T47D (cell line): ENCODE data around the gene PPM1H.

Source experiments
- DNase-seq, 2 experiments: peaks; one replicate each; pipeline versions ENCODE4 v3.0.0 to v3.0.0-alpha.2; 2011 to 2012; ENCODE audit warnings: low read depth in 1 of 2, low spot score in 1 of 2
- JUND ChIP-seq: IDR thresholded peaks from 2 replicates; pipeline ENCODE4 v1.6.1; 2012; ENCODE audit warnings: low read depth
- in situ Hi-C: cut with HindIII; loops from 2 replicates; pipeline ENCODE4 v1.10.0; 2016; ENCODE audit warnings: low sequenced_read_pairs, low pct_unique_long_range_greater_than_20kb

PPM1H gene

GRCh38 chr12:62697893-62698292 lies 237.1 kb downstream of the PPM1H start:
- TF ChIP-seq JUND, result no peak
- in situ Hi-C loops, result no loop called here
- DNase-seq, result no peak

GRCh38 chr12:62695696-62696095 lies 239.3 kb downstream of the PPM1H start:
- no peak for DNase-seq
- in situ Hi-C loops, result no loop called here
- no peak for TF ChIP-seq JUND

GRCh38 chr12:62694632-62695031 lies 240.3 kb downstream of the PPM1H start:
- DNase-seq, result no peak
- in situ Hi-C loops, result no loop called here

GRCh38 chr12:62694116-62694515 lies 240.8 kb downstream of the PPM1H start:
- in situ Hi-C loops, result no loop called here
- TF ChIP-seq JUND, result no peak
- no peak for DNase-seq

More at GRCh38 chr12:62694632-62695031, 240.3 kb downstream of the PPM1H start:
- no peak for TF ChIP-seq JUND

- no peak for DNase-seq
- no peak for TF ChIP-seq JUND
- in situ Hi-C loops, result no loop called here
Measured at GRCh38 chr12:62693376-62694050, 241.4 kb downstream of the PPM1H start.

DNA sequence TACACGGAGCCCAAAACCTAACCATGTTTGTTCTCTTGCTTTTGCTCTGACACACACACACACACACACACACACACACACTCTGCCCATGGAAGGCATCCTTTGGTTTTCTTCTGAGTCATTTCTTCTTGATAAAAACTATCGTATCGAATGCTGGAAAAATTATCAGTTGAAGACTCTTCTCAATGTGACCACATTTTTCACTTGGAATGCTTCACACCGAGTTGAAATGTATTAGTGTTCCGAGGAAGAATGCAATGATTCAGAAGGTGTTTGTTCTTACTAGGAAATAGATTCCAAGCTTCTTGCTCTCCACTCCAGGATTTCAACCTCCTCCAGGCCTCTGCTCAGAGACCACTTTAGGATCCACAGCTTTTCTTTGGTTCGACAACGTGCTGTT lies 242.1 kb downstream of the PPM1H start:
- DNase-seq, result no peak
- no peak for TF ChIP-seq JUND
- in situ Hi-C loops, result no loop called here

- no peak for DNase-seq
- TF ChIP-seq JUND, result no peak
- in situ Hi-C loops, result no loop called here
Measured at GRCh38 chr12:62691309-62691708, 243.6 kb downstream of the PPM1H start.

DNA sequence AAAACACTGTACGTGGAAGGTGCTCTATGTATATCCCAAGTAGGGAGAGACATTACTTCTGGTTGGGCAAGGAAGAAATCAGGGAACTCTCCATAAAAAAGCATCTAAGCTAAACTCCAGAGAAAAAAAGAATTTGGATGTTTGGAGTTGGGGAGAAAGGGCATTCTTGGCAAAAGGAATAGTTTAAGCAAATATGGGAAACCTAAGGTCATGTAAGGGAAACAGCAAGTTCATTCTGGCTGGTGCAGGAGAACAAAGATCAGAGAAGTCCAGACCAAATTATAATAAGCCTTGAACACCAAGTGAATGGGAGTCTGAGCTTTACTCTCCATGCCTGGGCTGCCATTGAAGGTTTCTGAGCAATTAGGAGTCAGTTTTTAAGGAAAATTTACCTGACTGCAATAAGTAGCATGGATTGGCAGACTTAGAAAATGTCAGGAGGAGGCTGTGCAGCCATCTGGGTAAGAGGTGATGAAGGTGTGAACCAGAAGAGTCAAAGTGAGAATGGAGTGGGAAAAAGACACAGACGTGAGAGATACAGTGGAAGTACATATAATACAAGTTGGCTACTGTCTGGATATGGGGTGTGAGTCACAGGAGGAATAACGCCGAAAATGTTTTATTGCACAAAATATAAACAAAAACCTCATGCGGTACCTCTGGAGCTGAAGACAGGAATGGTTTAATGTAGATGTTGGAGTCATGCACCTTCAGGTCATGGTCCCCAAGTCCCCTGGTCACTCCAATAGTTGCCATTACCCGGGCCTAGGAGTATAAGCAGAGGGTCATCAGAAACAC lies 245.7 kb downstream of the PPM1H start:
- no peak for DNase-seq
- no peak for TF ChIP-seq JUND
- in situ Hi-C loops, result no loop called here

DNA sequence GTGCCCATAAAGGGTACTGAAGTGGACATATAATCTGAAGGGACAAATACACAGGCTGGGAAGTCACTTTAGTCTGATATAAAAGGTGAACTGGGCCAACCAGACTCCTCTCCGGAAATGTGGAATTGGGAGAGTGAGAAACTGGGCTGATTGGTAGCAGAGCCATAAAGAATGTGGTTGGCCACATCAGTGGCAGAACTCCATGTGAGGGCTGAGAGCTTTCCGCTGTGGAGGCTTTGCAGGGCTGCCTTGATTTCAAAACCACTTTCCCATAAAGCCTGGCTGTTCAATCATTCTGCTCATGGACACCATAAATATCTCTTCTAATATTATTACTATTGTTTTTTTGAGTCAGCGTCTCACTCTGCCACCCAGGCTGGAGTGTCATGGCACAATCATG lies 248.0 kb downstream of the PPM1H start:
- in situ Hi-C loops, result no loop called here
- no peak for DNase-seq
- no peak for TF ChIP-seq JUND

DNA sequence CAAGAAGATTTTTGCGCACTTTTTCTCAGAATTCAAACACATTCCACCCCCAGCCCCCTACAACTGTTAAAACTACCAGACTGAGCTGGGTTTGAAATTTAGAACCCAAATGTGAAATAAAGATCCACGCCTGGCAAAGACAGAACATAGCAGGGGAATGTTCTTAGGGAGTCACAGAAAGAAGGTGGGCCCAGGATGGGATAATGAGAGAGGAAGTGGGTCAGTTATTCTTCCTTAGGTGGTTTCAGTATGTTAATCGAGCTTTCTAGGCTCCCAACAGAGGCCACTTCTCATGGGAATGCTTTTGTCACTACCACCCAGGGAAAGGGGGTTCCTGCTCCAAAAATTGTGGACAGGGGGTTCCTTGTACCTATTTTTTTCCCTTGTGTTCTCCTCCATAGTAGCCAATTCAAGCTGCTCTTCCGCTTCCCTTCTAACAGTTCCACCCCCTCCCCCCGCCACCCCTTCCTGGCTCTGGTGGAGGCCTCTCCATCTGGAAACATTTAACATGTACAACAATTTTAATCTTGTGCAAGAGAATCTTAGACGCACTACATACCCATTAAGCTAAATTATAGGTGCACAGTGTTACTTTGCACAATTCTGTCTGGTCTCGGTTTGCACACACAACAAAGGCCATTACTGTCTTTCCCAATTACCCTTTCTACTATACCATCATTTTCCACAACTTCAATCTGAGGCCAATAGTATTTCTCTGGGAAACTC lies 250.2 kb downstream of the PPM1H start:
- DNase-seq, result no peak
- TF ChIP-seq JUND, result no peak
- in situ Hi-C loops, result no loop called here

GRCh38 chr12:62683776-62684569 lies 251.0 kb downstream of the PPM1H start:
- no peak for TF ChIP-seq JUND
- DNase-seq, result no peak
- in situ Hi-C loops, result no loop called here

GRCh38 chr12:62681306-62681705 lies 253.6 kb downstream of the PPM1H start:
- no peak for DNase-seq
- no peak for TF ChIP-seq JUND
- in situ Hi-C loops, result no loop called here
